GM08714 (cell line): ENCODE measurements around the gene PDCD1.
"Not testable (repeated sequence)": the region's sequence is repeated elsewhere in the genome, so short reads cannot be mapped to it uniquely, and the experiment has no call there.

Source experiments
- H3K4me3 ChIP-seq: fragments of 200-500 bp; sonication (Bioruptor generic); 2 replicates; pipeline ENCODE4 v1.5.1; 2014; ENCODE audit warnings: mild to moderate bottlenecking, low read length, inconsistent platforms
- ZNF274 ChIP-seq: IDR thresholded peaks from 2 replicates; pipeline ENCODE4 v1.6.1; 2012; ENCODE audit warnings: mild to moderate bottlenecking, low read depth, low read length

Gene PDCD1

DNA sequence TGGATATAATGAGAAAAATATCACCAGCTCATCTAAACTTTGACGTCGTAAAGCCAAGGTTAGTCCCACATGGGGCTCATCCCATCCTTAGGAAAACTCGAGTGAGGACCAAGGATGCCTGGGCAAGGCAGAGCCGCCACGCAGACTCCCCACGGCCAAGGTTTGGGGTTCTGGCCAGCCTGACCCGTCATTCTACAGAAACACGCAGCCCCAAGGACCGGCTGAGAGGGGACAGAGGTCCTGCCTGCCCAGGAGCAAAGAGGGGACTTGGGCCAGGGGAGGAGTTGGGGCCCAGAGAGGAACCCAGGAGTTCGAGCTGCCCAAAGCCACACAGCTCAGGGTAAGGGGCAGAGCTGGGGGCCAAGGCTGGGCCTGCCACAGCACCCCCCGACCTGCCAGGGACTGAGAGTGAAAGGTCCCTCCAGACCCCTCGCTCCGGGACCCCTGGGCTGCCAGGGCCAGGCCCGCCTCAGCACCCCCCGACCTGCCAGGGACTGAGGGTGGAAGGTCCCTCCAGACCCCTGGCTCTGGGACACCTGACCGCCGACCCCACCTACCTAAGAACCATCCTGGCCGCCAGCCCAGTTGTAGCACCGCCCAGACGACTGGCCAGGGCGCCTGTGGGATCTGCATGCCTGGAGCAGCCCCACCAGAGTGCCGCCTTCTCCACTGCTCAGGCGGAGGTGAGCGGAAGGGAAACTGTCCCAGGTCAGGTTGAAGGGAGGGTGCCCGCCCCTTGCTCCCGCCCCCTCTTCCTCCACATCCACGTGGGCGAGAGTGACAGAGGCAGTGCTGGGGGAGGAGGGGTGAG, at the start of gene PDCD1:
Gene PDCD1, minus strand, starts transcription at position 689 of the 811 bp plus-strand sequence. Its CDS starts 56 bp downstream, at position 633.
- H3K4me3 ChIP-seq: no peak within 1 kb of the TSS; the same call in 1 of the 2 replicates

DNA sequence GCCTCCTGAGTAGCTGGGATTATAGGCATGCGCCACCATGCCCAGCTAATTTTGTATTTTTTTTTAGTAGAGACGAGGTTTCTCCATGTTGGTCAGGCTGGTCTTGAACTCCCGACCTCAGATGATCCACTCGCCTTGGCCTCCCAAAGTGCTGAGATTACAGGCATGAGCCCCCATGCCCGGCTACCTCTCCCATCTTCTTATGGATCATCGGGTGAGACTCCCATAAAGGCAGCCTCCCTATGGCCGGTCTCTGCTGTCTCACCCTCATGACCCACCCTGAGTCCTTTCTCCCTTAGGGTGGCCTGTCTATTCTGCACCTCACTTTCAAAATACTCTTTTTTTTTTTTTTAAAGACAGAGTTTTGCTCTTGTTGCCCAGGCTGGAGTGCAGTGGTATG, 49.1 kb upstream of the PDCD1 start:
- H3K4me3 ChIP-seq: not testable (repeated sequence)

More for the DNA sequence above, at the start of gene PDCD1:
- no peak for TF ChIP-seq ZNF274

DNA sequence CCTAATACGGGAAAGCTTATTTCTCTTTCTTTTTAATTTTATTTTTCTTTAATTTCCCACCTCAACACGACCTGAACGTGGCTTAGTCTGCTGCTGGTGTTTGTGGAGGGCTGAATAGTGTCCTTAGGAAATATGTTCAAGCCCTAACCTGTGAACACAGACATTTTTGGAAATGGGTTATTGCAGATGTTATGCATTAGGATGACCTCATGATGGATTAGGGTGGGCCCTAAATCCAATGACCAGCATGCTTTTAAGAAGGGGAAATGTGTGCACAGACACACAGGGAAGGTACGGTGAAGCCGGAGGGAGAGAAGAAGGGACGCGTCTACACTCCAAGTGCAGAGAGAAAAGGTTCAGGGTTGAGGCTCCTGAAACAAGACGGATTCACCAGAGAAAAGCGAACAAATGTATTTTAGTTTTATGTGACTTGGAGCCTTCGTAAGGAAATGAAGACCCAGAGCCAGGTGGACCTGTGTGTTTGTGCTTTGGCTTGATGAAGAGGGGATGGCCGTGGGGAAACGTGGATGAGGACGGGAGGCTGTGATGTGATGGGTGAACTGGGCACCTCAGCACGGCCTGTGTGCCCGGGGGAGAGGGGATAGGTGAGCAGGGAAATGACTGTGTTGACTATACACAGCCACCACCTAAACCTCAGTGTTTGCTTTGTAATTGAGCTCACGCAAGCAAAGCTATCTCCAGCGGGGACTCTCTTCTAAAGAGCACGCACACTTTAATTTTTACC, 48.3 kb upstream of the PDCD1 start:
- H3K4me3 ChIP-seq: no peak overlapping the region
- TF ChIP-seq ZNF274: no peak

DNA sequence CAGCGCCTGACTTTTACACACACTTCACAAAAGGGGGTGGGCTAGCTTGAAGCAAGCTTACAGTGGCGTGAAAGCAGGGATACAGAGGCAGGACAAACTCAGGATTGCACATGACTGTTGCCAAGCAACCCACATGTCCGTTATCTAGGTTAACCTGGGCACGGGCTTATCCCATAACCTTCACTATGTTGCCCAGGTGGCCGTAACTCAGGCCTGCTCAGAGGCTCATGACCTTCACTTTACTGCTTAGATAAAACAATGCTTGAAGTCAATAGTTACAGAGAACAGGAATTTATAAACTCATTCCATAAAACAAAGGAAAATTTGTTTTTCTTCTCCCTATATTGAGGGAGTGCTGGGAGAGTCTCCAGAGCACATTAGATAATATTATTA, 47.7 kb upstream of the PDCD1 start:
- not testable (repeated sequence) for H3K4me3 ChIP-seq

DNA sequence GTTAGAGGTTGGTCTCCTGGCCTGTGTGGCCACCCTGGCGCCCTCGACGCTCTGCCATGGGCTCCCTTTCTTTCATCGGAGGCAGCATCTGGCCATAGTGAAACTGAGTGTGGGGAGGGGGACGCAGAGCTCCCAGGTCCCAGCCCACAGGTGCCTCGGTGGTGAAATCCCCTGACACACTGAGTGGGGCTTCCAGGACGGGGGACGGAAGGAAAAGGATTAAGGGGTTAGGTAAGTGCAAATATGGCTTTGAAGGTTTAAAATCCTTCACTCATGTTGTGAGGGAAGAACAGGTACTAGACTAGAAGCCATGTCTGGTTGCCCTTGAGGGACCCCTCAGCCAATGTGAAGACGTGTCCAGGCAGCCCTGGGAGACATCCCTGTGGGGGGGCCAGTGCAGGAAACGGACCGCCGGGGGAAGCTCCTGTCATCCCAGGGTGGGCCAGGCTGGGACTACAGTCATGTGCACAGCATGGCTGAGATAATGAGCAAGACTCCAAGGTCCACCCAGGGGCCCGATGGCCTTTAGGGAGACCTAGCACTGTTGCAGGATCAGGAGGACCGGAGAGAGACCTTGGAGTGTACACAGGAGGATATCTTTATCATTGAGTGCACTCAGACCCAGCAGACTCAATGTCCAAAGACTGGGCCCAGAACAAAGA, 47.2 kb upstream of the PDCD1 start:
- no peak for TF ChIP-seq ZNF274
- H3K4me3 ChIP-seq: no peak overlapping the region

DNA sequence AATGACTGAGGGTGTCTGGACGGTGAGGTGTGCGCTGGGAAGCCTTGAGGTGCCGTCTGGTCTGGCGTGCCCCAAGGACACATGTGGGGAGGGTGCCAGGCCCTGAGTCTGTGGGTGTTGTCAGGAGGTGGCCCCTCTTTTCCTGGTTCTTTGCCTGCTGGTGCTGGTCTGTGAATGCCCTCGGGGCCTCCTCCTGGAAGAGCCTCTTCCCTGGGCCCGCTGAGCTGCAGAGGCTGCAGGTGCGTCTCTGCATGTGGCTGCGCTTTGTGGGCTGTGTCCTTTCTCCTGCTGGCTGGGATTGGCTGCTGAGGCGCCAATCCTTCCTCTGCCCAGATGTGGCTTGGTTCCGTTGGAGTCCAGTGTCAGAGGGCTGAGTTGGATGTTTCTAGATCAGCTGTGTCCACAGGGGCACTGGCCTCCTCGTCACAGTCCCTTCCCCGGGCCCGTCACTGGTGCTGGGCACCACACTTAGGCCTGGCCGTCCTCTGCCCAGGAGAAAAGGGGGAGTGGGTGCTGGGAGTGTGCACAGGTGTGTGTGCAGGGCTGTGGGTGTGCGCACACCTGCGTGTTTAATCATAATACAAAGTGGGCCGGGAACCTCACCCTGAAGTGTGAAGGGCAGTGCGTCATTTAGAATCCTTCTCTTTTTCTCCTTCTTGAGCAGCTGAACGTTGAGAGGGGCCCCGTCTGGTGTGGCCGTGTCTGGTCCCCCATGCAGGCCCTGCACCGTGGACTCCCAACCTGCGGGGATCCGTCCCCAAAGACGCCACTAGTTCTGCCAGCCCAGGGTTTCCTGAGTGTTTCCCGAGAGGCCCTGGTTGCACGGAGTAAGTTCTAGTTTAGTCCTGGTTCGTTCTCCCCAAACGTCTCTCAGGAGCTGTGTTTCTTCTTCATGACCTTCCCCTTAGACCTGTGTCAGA, 46.4 kb upstream of the PDCD1 start:
- no peak for TF ChIP-seq ZNF274
- no peak overlapping the region for H3K4me3 ChIP-seq

DNA sequence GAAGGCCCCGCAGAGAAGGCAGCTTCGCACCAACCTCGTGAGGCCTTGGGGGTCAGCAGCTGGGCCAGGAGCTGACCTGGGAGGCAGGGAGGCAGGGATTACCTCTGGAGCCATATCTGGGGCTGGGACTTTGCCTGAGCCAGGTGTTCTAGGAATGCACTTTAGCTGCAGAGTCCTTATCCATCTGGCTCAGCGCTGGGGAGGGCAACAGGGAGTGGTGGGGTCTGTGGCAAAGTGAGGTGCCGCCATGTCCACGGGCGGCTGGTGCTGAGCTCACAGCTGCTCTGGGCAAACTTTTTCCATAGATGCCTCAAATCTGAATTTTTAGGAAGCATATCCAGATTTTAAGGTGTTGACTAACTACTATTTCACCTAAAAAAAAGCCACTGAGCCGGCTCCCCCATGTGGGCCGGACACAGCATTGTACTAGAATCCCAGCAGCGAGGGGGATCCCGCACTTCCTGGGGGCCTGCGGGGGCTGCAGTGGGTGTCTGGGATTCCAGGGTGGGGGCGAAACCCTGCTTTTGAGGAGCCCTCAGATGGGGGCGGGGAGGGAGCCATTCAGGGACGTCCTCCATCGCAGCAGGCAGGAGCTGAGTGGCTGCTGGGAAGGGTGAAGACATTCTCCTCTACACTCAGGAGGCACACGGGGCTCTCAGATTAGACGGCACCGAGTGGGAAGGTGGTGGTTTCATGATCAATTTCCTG, 45.5 kb upstream of the PDCD1 start:
- H3K4me3 ChIP-seq: no peak overlapping the region
- no peak for TF ChIP-seq ZNF274

DNA sequence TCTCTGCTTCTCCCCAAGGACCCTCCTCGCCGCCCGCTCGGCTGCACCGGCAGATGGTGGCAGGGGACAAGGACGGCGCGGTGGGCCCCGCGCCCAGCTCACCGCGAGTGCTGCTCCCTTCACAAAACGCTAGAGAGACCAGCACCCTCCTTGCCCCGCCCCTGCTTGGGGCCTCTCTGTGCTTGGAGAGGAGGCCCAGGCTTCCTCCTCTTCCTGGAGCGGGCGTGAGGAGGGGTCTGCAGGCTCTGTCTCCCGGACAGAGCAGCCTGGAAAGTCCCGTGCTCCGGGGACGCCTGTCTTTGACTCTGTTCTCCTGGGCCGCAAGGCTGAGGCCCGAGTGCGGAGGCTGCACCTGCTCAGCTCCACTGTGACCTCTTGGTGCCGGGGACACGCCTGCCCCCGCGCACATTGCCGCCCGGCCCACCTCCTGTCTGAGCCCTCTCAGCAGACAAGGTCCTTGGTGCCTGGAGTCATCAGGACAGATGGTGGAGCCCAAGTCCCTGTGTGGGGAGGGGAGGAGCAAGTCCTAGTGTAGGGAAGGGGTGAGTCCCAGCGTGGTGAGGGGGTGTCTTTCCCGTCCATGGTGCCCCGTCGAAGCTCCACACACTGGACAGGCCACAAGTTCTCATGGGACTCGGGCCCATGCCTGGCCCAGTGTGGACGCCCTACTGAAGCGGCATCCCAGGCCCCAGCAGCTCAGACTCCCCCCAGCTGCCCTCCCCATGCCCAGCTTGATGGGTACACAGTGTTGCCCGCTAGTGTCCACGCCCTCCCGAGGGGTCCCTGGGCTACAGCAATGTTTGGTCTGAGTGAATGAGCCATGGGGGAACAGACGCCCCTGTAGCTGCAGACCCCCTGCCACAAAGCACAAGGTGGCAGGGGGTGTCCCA, 44.7 kb upstream of the PDCD1 start:
- TF ChIP-seq ZNF274: no peak
- H3K4me3 ChIP-seq: no peak overlapping the region

DNA sequence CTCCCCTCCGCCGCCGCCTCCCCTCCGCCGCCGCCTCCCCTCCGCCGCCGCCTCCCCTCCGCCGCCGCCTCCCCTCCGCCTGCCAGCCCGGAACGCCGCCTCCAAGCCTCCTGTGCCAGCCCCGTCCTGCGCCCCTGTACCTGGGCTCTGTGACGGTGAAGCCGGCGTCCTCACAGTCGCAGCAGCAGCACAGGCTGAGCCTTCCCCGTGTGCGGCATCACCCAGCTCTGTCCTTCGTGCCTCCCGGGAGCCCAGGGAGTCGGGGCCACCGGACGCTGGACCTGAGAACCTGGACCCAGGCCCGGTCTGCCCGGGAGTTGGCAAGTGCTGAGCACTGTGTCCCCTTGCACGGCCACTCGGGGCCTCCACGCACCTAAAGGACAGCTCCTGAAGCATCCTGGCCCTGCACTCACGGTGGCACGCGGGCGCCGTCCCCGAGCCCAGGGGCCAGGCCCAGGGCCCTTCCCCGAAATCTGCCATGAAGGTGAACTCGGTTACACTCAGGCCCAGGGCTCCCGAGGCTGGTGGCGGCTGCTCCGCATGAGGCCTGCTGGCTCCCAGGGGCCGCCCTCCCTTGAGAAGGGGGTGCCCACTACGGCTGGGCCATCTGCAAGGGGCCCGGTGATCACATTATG, 43.8 kb upstream of the PDCD1 start:
- no peak for TF ChIP-seq ZNF274

DNA sequence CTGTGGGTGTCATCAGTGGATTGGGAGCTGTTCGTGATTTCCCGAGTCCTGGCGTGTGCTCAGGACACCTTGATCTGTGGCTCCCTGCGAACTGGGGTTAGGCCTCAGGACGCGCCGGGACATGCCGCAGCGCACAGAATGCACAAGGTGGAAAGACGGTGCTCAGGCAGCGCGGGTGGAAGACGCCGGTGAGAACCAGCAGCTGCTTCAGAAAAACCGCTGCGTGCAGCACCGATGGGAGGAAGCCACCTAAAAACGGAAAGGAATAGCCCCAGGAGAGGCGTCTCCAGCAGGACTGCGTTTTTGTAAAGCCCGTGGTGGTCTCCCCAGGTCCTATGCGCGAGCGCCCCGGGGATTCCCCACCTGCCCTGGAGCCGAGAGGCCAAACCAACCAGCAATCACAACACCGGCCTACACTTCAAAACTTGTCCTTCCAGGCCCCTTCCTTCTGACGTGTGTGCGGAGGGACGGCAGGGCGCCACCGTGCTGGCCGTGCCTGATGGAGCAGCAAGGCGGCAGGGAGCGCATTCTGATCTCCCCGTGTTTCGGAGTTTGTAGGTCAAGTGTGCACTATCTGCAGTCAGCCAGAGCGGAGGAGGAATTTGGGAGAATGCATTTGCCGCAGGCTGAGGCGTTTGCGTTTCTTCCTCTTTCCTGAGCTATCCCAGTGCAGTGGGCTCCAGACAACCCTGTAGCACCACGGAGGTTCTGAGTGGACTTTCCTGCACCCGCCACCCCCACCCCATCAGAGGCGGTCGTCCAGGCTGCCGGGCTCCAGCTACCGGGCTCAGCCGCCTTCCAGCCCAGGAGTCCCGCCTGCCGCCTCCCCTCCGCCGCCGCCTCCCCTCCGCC, 43.0 kb upstream of the PDCD1 start:
- H3K4me3 ChIP-seq: no peak overlapping the region
- no peak for TF ChIP-seq ZNF274

More for the DNA sequence above, 43.8 kb upstream of the PDCD1 start:
- H3K4me3 ChIP-seq: no peak overlapping the region

DNA sequence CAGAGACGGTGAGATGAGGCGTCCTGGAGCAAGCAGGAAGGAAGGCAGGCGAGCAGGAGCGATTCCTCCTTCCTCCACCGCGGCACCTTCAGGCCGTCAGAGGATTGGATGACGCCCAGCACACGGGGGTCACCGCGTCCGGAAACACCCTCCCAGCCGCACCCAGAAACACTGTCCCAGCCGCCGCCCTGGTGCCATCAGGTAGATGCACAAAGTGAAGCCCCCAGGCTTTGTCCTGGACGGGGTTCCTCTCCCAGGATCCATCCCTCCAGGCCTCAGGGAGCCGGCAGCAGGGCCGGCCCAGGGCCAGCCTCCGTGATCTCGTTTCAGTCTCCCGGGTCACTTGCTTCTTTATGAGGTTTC, 42.3 kb upstream of the PDCD1 start:
- TF ChIP-seq ZNF274: no peak
- H3K4me3 ChIP-seq: no peak overlapping the region
